GM18861 (cell line): Measurements from ENCODE around the gene PCED1B.
"Not testable (repeated sequence)": the region's sequence is repeated elsewhere in the genome, so short reads cannot be mapped to it uniquely, and the experiment has no call there.

Experiments used
- ATAC-seq: cut with Tn5 transposase; IDR thresholded peaks from one replicate; pipeline ENCODE4 v1.9.1; 2021; ENCODE audit not compliant: unreplicated experiment

The PCED1B gene

GRCh38 chr12:47117305-47117704 lies 37.9 kb downstream of the PCED1B start:
- not testable (repeated sequence) for ATAC-seq

- ATAC-seq = no peak
These were observed 41.3 kb downstream of the PCED1B start for GRCh38 chr12:47120736-47121135.

GRCh38 chr12:47121146-47121545 lies 41.7 kb downstream of the PCED1B start:
- ATAC-seq = no peak

- no peak for ATAC-seq
These were observed 43.2 kb downstream of the PCED1B start for GRCh38 chr12:47122602-47123001.

- no peak for ATAC-seq
These were observed 44.3 kb downstream of the PCED1B start for GRCh38 chr12:47123730-47124129.

DNA sequence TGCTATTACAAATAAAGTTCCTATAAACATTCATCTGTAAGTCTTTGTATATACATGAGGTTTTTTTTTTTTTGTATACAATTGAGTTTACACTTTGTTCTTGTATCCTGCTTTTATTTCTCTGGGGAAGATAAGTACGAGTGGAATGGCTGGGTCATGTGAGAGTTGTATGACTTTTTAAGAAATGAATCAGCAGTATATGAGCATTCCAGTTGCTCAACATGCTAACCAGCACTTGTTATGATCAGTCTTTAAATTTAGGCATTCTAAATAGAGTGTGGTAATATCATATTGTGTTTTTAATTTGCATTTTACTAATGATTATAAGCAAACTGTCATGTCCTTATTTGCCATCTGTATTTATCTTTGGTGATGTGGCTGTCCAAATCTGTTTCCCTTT lies 45.0 kb downstream of the PCED1B start:
- no peak for ATAC-seq

DNA sequence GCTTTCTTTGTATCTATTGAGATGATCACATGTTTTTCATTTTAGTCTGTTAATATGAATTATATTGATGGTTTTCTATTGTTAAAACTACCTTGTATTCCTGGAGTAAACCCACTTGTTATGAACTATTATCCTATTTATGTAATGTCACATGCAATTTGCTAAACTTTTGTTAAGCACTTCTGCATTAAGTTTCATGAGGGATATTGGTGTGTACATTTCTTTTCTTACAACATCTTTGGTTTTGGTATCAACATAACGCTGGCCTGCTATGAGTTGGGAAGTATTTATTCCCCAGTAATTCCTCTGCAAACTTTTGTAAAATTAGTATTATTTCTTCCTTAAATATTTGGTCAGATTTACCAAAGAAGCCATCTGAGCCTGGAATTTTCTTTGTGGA lies 46.8 kb downstream of the PCED1B start:
- ATAC-seq = no peak

- ATAC-seq = no peak
These were observed 51.6 kb downstream of the PCED1B start for GRCh38 chr12:47131011-47131410.

GRCh38 chr12:47134005-47134404 lies 54.6 kb downstream of the PCED1B start:
- no peak for ATAC-seq

DNA sequence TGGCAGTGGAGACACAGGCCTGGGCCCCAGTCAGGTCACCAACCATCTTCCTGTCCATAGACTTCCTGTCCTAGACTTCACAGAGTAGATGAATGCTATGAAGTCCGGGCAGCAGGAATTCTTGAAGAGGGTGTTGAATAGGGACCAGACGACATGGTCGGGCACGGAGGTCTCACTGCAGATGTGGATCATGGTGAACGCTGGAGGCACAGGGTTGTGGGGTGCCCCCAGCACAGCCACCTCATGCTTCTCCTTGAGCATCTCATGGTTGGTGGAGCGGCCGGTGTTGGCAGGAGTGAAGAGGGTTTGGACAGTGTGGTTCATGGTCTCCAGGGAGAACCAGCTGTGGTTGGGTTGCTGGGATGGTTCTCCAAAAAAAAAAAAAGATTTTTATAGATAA lies 56.2 kb downstream of the PCED1B start:
- ATAC-seq = no peak

- ATAC-seq = no peak
These were observed 59.7 kb downstream of the PCED1B start for GRCh38 chr12:47139000-47139681.

DNA sequence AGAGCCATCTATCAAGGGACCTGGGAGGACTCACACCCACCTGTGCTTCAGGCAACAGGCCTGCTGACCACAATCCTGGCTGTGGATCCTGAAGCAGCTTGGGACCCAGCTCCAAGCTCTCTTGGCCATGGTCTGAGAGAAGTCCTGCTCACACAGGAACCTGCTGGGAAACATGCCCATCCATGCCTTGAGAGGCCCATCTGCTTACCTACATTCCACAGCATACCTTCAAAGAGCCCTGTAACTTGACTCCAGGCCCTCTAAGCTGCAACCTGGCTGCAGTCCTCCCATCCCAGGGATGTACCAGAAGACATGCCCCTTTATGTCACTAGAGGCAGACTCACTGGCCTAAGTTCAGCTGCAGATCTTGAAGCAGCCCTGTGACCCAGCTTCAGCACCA lies 62.0 kb downstream of the PCED1B start:
- ATAC-seq = no peak

DNA sequence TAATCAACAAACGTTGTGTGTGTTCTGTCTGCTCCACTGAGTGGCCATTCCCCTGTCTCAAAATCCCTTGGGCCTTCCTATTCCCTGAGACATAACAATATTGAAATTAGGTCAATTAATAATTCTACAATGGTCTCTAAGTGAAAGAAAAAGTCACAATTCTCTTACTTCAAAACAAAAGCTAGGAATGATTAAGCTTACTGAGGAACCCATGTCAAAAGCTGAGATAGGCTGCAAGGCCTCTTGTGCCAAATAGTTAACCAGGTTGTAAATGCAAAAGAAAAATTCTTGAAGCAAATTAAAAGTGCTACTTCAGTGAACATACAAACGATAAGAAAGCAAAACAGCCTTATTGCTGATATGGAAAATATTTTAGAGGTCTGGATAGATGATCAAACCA lies 65.3 kb downstream of the PCED1B start:
- no peak for ATAC-seq

GRCh38 chr12:47145188-47145587 lies 65.8 kb downstream of the PCED1B start:
- no peak for ATAC-seq

DNA sequence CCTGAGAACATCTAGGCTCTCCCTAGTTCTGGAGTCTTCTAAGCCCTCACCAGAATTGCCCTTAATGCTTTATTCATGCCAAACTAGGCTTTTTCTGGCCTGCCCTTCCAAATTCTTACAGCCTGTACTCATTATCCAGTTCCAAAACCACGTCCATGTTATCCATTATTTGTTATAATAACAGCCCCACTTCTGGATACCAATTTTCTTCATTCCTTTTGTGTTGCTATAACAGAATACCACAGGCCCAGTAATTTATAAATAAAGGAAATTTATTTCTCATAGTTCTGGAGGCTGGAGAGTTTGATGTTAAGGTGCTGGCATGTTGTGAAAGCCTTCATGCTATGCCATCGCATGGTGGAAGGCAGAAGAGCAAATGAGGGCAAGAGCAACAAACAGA lies 68.3 kb downstream of the PCED1B start:
- ATAC-seq = no peak

DNA sequence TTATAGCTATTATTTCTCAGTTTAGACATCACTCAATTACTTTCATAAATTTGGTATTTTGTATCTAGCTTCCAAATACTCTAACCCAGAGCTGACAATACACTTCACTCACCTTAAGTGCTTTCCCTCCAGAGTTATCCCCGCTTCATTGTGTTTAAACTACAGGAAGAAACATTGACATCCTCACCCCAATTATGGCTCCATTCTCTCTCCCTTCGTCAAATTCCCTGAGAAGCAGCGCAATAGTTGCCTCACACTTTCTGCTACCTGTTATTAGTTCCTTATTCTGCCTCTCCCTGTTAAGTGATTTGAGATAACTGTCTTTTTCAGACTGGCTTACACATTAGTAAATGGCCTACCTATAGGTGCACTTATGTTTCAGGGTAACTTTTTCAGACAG lies 69.7 kb downstream of the PCED1B start:
- ATAC-seq = no peak

DNA sequence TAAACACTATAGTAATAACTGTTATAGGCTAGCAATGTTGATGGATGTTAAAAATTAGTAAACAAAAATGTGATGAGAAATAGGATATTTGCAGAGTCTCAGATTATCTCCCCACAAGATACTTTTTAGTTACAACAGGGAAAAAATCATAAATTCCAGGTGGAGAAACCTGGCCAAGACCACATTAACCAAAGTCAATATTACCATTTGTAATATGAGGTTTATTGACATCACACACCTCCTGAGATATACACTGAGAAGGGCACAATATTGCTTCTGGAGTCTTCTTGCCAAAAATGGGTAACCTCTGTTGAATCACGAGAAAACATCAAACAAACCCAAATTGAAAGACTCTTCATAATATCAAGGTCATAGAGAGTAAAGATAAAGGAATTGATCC lies 72.7 kb downstream of the PCED1B start:
- no peak for ATAC-seq

DNA sequence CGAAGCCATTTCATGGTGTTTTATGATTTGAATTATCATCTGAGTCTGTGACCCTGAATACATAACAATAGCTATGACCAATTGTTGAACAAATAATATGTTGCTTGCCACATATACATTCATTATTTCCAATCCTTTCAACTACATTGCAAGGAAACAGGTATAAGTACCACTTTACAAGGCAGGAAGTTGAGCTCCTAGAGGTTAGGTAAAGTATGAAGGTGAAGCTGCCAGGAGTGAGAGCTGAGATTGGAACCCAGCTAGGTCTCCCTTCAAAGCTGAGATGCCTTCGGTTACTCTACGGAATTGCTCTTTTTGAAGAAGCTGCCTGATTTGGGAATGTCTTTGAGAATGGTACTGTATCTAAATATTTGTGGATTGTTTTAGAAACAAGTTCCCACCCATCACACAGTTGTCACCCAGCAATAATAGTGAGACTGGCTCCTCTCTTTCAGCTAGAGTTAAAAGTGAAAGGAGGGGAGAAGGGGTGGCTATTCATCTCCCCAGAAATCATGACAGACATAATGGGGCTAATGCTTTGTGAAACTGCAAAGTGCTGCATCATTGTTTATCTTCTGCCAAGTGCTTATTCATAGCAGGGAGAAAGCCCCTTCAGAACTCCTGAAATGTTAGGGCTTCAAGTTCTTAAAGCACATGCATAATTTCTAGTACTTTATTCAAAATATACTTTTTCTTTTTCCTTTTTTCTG lies 76.2 kb downstream of the PCED1B start:
- ATAC-seq = no peak

DNA sequence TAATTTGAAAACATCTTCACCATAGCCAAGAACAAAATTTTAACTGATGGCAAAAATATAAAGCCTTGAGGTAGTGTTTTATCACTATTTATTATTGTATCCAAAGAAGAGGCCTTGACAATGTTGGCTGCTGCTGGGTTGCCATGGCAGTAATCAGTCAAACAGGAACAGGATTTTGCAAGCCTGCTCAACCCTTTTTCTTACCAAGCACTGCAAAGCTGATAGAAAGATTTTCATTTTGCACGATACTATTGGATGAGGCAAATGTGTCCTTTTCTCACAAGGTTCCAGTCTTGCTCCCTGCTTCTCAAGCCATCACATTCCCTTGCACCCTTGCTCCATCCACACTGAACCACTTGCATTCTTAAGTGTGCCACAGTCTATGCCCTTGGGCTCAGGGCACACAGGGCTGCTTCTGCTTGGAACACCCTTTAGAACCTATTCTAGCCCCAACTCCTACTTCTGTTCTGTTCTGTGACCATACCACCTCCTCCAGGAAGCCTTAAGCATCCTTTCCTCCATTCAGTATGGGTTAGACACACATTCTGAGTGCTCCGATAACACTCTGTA lies 76.8 kb downstream of the PCED1B start:
- ATAC-seq = no peak

DNA sequence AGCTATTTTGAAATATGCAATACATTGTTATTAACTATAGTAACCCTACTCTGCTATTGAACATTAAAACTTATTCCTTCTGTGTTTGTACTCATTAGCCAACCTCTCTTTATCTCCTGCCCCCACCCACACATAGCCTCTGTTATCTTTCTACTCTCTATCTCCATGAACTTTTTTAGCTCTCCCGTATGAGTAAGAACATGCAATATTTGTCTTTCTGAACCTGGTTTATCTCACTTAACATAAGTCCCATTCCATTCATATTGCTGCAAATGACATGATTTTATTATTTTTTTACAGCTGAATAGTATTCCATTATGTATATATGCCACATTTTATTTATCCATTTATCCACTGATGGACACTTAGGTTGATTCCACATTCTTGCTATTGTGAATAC lies 79.4 kb downstream of the PCED1B start:
- no peak for ATAC-seq

DNA sequence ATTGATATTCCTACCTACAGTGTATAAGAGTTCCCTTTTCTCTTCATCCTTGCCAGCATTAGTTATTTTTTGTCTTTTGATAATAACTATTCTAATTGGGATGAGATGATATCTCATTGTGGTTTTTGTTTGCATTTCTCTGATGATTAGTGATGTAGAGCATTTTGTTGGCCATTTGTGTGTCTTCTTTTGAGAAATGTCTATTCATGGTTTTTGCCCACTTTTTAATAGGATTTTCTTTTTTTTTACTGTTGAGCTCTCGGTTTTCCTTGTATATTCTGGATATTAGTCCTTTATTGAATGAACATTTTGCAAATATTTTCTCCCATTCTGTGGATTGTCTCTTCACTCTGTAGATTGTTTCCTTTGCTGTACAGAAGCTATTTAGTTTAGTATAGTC lies 79.9 kb downstream of the PCED1B start:
- ATAC-seq = no peak
